ENCODE results near the gene EYA3. TPM values are rescaled to one million over a fixed set of nuclear protein-coding genes. Genes with fewer than 3 reads are reported as not detected.

Gene EYA3
- total RNA-seq, 1 experiment from 2014 or later = 13.0 TPM

GRCh38 chr1:27973771-27974416 lies 114.5 kb downstream of the EYA3 start:
- H3K4me3 ChIP-seq = no peak overlapping the region
- H3K9me3 ChIP-seq (replicated peaks) = no peaks in the 10 kb centered on the region
- H3K27ac ChIP-seq = no peak overlapping the region
- H3K27me3 ChIP-seq (replicated peaks) = no peaks in the 10 kb centered on the region
- DNase-seq (ENCODE audit: low read depth in 1 of 2, low spot score in 2 of 2) = no peak
- peaks cover 57% of the 10 kb centered on the region for H3K36me3 ChIP-seq
- H3K4me1 ChIP-seq (replicated peaks) = peaks cover 31% of the 10 kb centered on the region

- Histone ChIP-seq H3K4me1 (replicated peaks) (peaks cover 41% of the 10 kb centered on the region), H3K27ac (peak overlapping the region; percentile 51)
- DNase-seq (ENCODE audit: low read depth in 1 of 2, low spot score in 2 of 2) = peak; percentile 47 to 50
Measured at GRCh38 chr1:27972141-27972540, 116.3 kb downstream of the EYA3 start.

GRCh38 chr1:27971674-27972073 lies 116.7 kb downstream of the EYA3 start:
- Histone ChIP-seq H3K4me1 (replicated peaks) (peaks cover 41% of the 10 kb centered on the region), H3K36me3 (peaks cover 51% of the 10 kb centered on the region), H3K27ac (peak overlapping the region; percentile 51; the same call in 1 of the 2 replicates), H3K4me3 (no peak overlapping the region), H3K9me3 (replicated peaks) (no peaks in the 10 kb centered on the region), H3K27me3 (replicated peaks) (no peaks in the 10 kb centered on the region)
- peak in 1 of 2 experiments; percentile 19 for DNase-seq (ENCODE audit: low read depth in 1 of 2, low spot score in 2 of 2)

More at GRCh38 chr1:27972141-27972540, 116.3 kb downstream of the EYA3 start:
- no peaks in the 10 kb centered on the region for H3K27me3 ChIP-seq (replicated peaks)
- H3K4me3 ChIP-seq = no peak overlapping the region
- peaks cover 51% of the 10 kb centered on the region for H3K36me3 ChIP-seq
- H3K9me3 ChIP-seq (replicated peaks) = no peaks in the 10 kb centered on the region

- no peak for DNase-seq (ENCODE audit: low read depth in 1 of 2, low spot score in 2 of 2)
- H3K4me3 ChIP-seq = no peak overlapping the region
- no peaks in the 10 kb centered on the region for H3K27me3 ChIP-seq (replicated peaks)
- H3K27ac ChIP-seq = no peak overlapping the region
- H3K4me1 ChIP-seq (replicated peaks) = peaks cover 41% of the 10 kb centered on the region
- H3K36me3 ChIP-seq = peaks cover 52% of the 10 kb centered on the region
- no peaks in the 10 kb centered on the region for H3K9me3 ChIP-seq (replicated peaks)
Measured at GRCh38 chr1:27970401-27970800, 118.0 kb downstream of the EYA3 start.

- DNase-seq (ENCODE audit: low read depth in 1 of 2, low spot score in 2 of 2) = peak; percentile 47 to 58
- Histone ChIP-seq H3K4me3 (no peak overlapping the region), H3K27me3 (replicated peaks) (no peaks in the 10 kb centered on the region), H3K9me3 (replicated peaks) (no peaks in the 10 kb centered on the region), H3K27ac (peak overlapping the region; percentile 67), H3K4me1 (replicated peaks) (peaks cover 41% of the 10 kb centered on the region), H3K36me3 (peaks cover 36% of the 10 kb centered on the region)
Measured at GRCh38 chr1:27968692-27969091, 119.7 kb downstream of the EYA3 start.

- no peak for DNase-seq (ENCODE audit: low read depth in 1 of 2, low spot score in 2 of 2)
- Histone ChIP-seq H3K27me3 (replicated peaks) (no peaks in the 10 kb centered on the region), H3K27ac (peak overlapping the region; percentile 67), H3K9me3 (replicated peaks) (no peaks in the 10 kb centered on the region), H3K36me3 (peaks cover 30% of the 10 kb centered on the region), H3K4me3 (no peak overlapping the region), H3K4me1 (replicated peaks) (peaks cover 41% of the 10 kb centered on the region)
Measured at GRCh38 chr1:27967884-27968466, 120.4 kb downstream of the EYA3 start.

GRCh38 chr1:27967106-27967883 lies 121.1 kb downstream of the EYA3 start:
- peak in 1 of 2 experiments; percentile 27 for DNase-seq (ENCODE audit: low read depth in 1 of 2, low spot score in 2 of 2)
- no peaks in the 10 kb centered on the region for H3K27me3 ChIP-seq (replicated peaks)
- H3K27ac ChIP-seq = no peak overlapping the region
- H3K36me3 ChIP-seq = peaks cover 26% of the 10 kb centered on the region
- no peak overlapping the region for H3K4me3 ChIP-seq
- H3K9me3 ChIP-seq (replicated peaks) = no peaks in the 10 kb centered on the region
- H3K4me1 ChIP-seq (replicated peaks) = peaks cover 35% of the 10 kb centered on the region

GRCh38 chr1:27966402-27967105 lies 121.9 kb downstream of the EYA3 start:
- no peak overlapping the region for H3K27ac ChIP-seq
- H3K9me3 ChIP-seq (replicated peaks) = no peaks in the 10 kb centered on the region
- H3K27me3 ChIP-seq (replicated peaks) = no peaks in the 10 kb centered on the region
- H3K36me3 ChIP-seq = peaks cover 26% of the 10 kb centered on the region
- peak in 1 of 2 experiments; percentile 42 for DNase-seq (ENCODE audit: low read depth in 1 of 2, low spot score in 2 of 2)
- H3K4me3 ChIP-seq = no peak overlapping the region
- peaks cover 27% of the 10 kb centered on the region for H3K4me1 ChIP-seq (replicated peaks)

- DNase-seq (ENCODE audit: low read depth in 1 of 2, low spot score in 2 of 2) = no peak
Measured at GRCh38 chr1:27963393-27963792, 125.0 kb downstream of the EYA3 start.

GRCh38 chr1:27961646-27962221 lies 126.7 kb downstream of the EYA3 start:
- no peak overlapping the region for H3K4me3 ChIP-seq
- H3K36me3 ChIP-seq = peaks cover 1% of the 10 kb centered on the region; the same call in 1 of the 2 replicates
- H3K4me1 ChIP-seq (replicated peaks) = peaks cover 25% of the 10 kb centered on the region
- H3K9me3 ChIP-seq (replicated peaks) = no peaks in the 10 kb centered on the region
- no peaks in the 10 kb centered on the region for H3K27me3 ChIP-seq (replicated peaks)
- no peak overlapping the region for H3K27ac ChIP-seq
- DNase-seq (ENCODE audit: low read depth in 1 of 2, low spot score in 2 of 2) = no peak

More at GRCh38 chr1:27963393-27963792, 125.0 kb downstream of the EYA3 start:
- Histone ChIP-seq H3K27me3 (replicated peaks) (no peaks in the 10 kb centered on the region), H3K4me3 (no peak overlapping the region), H3K4me1 (replicated peaks) (peaks cover 29% of the 10 kb centered on the region), H3K27ac (no peak overlapping the region), H3K9me3 (replicated peaks) (no peaks in the 10 kb centered on the region), H3K36me3 (peaks cover 12% of the 10 kb centered on the region)

- DNase-seq (ENCODE audit: low read depth in 1 of 2, low spot score in 2 of 2) = no peak
- peaks cover 25% of the 10 kb centered on the region for H3K4me1 ChIP-seq (replicated peaks)
- H3K27ac ChIP-seq = no peak overlapping the region
- no peaks in the 10 kb centered on the region for H3K36me3 ChIP-seq
- peak overlapping the region; percentile 59; the same call in 1 of the 2 replicates for H3K4me3 ChIP-seq
- no peaks in the 10 kb centered on the region for H3K27me3 ChIP-seq (replicated peaks)
- no peaks in the 10 kb centered on the region for H3K9me3 ChIP-seq (replicated peaks)
Measured at GRCh38 chr1:27960762-27961645, 127.4 kb downstream of the EYA3 start.

- no peaks in the 10 kb centered on the region for H3K27me3 ChIP-seq (replicated peaks)
- H3K36me3 ChIP-seq = no peaks in the 10 kb centered on the region
- peak within 1 kb of the TSS; percentile 59 for H3K4me3 ChIP-seq
- no peaks in the 10 kb centered on the region for H3K9me3 ChIP-seq (replicated peaks)
- H3K4me1 ChIP-seq (replicated peaks) = peaks cover 25% of the 10 kb centered on the region
- peak; percentile 75 to 81 for DNase-seq (ENCODE audit: low read depth in 1 of 2, low spot score in 2 of 2)
- peak within 1 kb of the TSS; percentile 63 for H3K27ac ChIP-seq
Measured at GRCh38 chr1:27959792-27960603, 128.4 kb downstream of the EYA3 start, which contains the start of gene XKR8. XKR8 (plus strand) TSS chr1:27959973; CDS start chr1:27960070, 97 bp downstream.

Data from SJSA1 (cell line).